H9 (cell line): ENCODE measurements around the gene ACTN4. TPM values are rescaled to one million over a fixed set of nuclear protein-coding genes. Genes with fewer than 3 reads are reported as not detected.
A peak's percentile ranks its signal among the peaks of the same experiment; 100 is the strongest.

Source experiments
- DNase-seq: peaks from one replicate; pipeline ENCODE4 v3.0.0-alpha.2; 2017
- H2AFZ ChIP-seq: one replicate; pipeline ENCODE4 v1.6.1; 2013; ENCODE audit warnings: mild to moderate bottlenecking, low read length, control low read depth, moderate library complexity
- H2AK5ac ChIP-seq: 2 replicates; pipeline ENCODE4 v1.6.1; 2013; ENCODE audit warnings: low read length, control low read depth, mixed read lengths; ENCODE audit not compliant: insufficient read length
- H2BK120ac ChIP-seq: one replicate; pipeline ENCODE4 v1.6.1; 2013; ENCODE audit warnings: low read depth, mild to moderate bottlenecking, low read length, control low read depth, inconsistent platforms; ENCODE audit not compliant: poor library complexity, severe bottlenecking
- H2BK12ac ChIP-seq: 2 replicates; pipeline ENCODE4 v1.6.1; 2013; ENCODE audit warnings: low read length, control low read depth, mixed read lengths, low read depth; ENCODE audit not compliant: insufficient read length
- H2BK15ac ChIP-seq: 2 replicates; pipeline ENCODE4 v1.6.1; 2013; ENCODE audit warnings: low read depth, low read length, control low read depth
- H2BK20ac ChIP-seq: one replicate; pipeline ENCODE4 v1.6.1; 2013; ENCODE audit warnings: low read depth, mild to moderate bottlenecking, low read length, control low read depth, inconsistent platforms; ENCODE audit not compliant: poor library complexity, severe bottlenecking
- H2BK5ac ChIP-seq: 2 replicates; pipeline ENCODE4 v1.6.1; 2013; ENCODE audit warnings: low read length, control low read depth, mixed read lengths; ENCODE audit not compliant: insufficient read length
- H3K14ac ChIP-seq: 2 replicates; pipeline ENCODE4 v1.6.1; 2013; ENCODE audit warnings: low read length, control low read depth; ENCODE audit not compliant: insufficient read depth
- H3K18ac ChIP-seq: 2 replicates; pipeline ENCODE4 v1.6.1; 2013; ENCODE audit warnings: low read depth, mild to moderate bottlenecking, mixed read lengths, low read length, control low read depth; ENCODE audit not compliant: insufficient read length
- H3K23ac ChIP-seq: 2 replicates; pipeline ENCODE4 v1.6.1; 2013; ENCODE audit warnings: low read length, control low read depth, mixed read lengths, low read depth; ENCODE audit not compliant: insufficient read length
- H3K23me2 ChIP-seq: 2 replicates; pipeline ENCODE4 v1.6.1; 2013; ENCODE audit warnings: low read depth, mild to moderate bottlenecking, mixed read lengths, low read length, control low read depth; ENCODE audit not compliant: insufficient read length, poor library complexity, severe bottlenecking
- H3K27ac ChIP-seq: 2 replicates; pipeline ENCODE4 v1.5.1; 2013; ENCODE audit warnings: low read length, control low read depth, mixed read lengths, low read depth; ENCODE audit not compliant: insufficient read length
- H3K27me3 ChIP-seq: 2 replicates; pipeline ENCODE4 v1.6.1; 2013; ENCODE audit warnings: low read length, control low read depth, inconsistent platforms; ENCODE audit not compliant: insufficient read depth
- H3K4ac ChIP-seq: 2 replicates; pipeline ENCODE4 v1.6.1; 2013; ENCODE audit warnings: low read depth, mild to moderate bottlenecking, control low read depth, inconsistent platforms, low read length, moderate library complexity
- H3K4me1 ChIP-seq: 2 replicates; pipeline ENCODE4 v1.6.1; 2013; ENCODE audit warnings: low read length, control low read depth, inconsistent platforms; ENCODE audit not compliant: insufficient read depth
- H3K4me2 ChIP-seq: 2 replicates; pipeline ENCODE4 v1.6.1; 2013; ENCODE audit warnings: low read length, control low read depth, mixed read lengths; ENCODE audit not compliant: insufficient read length, insufficient read depth
- H3K56ac ChIP-seq: 2 replicates; pipeline ENCODE4 v1.6.1; 2013; ENCODE audit warnings: low read depth, mild to moderate bottlenecking, mixed read lengths, low read length, control low read depth; ENCODE audit not compliant: insufficient read length
- H3K79me1 ChIP-seq: 2 replicates; pipeline ENCODE4 v1.6.1; 2013; ENCODE audit warnings: low read depth, mild to moderate bottlenecking, moderate library complexity, low read length, control low read depth, inconsistent platforms; ENCODE audit not compliant: insufficient read depth, poor library complexity, severe bottlenecking
- H3K79me2 ChIP-seq: 2 replicates; pipeline ENCODE4 v1.6.1; 2013; ENCODE audit warnings: low read length, control low read depth, inconsistent platforms; ENCODE audit not compliant: insufficient read depth
- H3K9ac ChIP-seq: 2 replicates; pipeline ENCODE4 v1.6.1; 2013; ENCODE audit warnings: low read length, control low read depth, mixed read lengths; ENCODE audit not compliant: insufficient read length; ENCODE audit errors: extremely low read depth
- H3K9me3 ChIP-seq: one replicate; pipeline ENCODE4 v1.6.1; 2013; ENCODE audit warnings: low read depth, low read length, inconsistent platforms; ENCODE audit not compliant: control insufficient read depth
- H3T11ph ChIP-seq: one replicate; pipeline ENCODE4 v1.6.1; 2013; ENCODE audit warnings: mild to moderate bottlenecking, low read length, control low read depth, inconsistent platforms
- H4K20me1 ChIP-seq: one replicate; pipeline ENCODE4 v1.6.1; 2013; ENCODE audit not compliant: control insufficient read depth, insufficient read length, insufficient read depth
- H4K5ac ChIP-seq: 2 replicates; pipeline ENCODE4 v1.6.1; 2013; ENCODE audit warnings: low read depth, mild to moderate bottlenecking, mixed read lengths, low read length, control low read depth; ENCODE audit not compliant: insufficient read length
- H4K8ac ChIP-seq: replicated peaks from 2 replicates; pipeline ENCODE4 v1.6.1; 2013; ENCODE audit warnings: low read length, control low read depth, mixed read lengths, low read depth; ENCODE audit not compliant: insufficient read length
- H4K91ac ChIP-seq: 2 replicates; pipeline ENCODE4 v1.6.1; 2013; ENCODE audit warnings: low read depth, mild to moderate bottlenecking, moderate library complexity, mixed read lengths, low read length, control low read depth; ENCODE audit not compliant: insufficient read length
- H3K27ac Mint-ChIP-seq, 3 experiments: 2 replicates in 2 of 3; 3 replicates in 1 of 3; pipeline ENCODE4 v1.8.0; 2020 to 2021; ENCODE audit warnings: mixed read lengths in 3 of 3, mild to moderate bottlenecking in 1 of 3, moderate library complexity in 1 of 3
- H3K27me3 Mint-ChIP-seq: 2 replicates; pipeline ENCODE4 v1.8.0; 2021; ENCODE audit warnings: low read depth, mild to moderate bottlenecking, moderate library complexity, mixed read lengths
- H3K36me3 Mint-ChIP-seq, 3 experiments: 2 replicates in 2 of 3; 3 replicates in 1 of 3; pipeline ENCODE4 v1.8.0; 2020 to 2021; ENCODE audit warnings: low read depth in 3 of 3, mixed read lengths in 3 of 3; ENCODE audit not compliant: insufficient read depth in 1 of 3
- H3K4me1 Mint-ChIP-seq, 2 experiments: 2 replicates each; pipeline ENCODE4 v1.8.0; 2020; ENCODE audit warnings: mixed read lengths in 2 of 2
- H3K4me3 Mint-ChIP-seq, 2 experiments: 2 replicates in 1 of 2; 3 replicates in 1 of 2; pipeline ENCODE4 v1.8.0; 2020 to 2021; ENCODE audit warnings: mild to moderate bottlenecking in 2 of 2, mixed read lengths in 2 of 2, moderate library complexity in 1 of 2
- H3K9me3 Mint-ChIP-seq, 2 experiments: 2 replicates in 1 of 2; 3 replicates in 1 of 2; pipeline ENCODE4 v1.8.0; 2020; ENCODE audit warnings: mild to moderate bottlenecking in 2 of 2, mixed read lengths in 2 of 2, moderate library complexity in 1 of 2
- WGBS: extraction: QIAGEN DNeasy Blood & Tissue Kit; methylation state at CpG from one replicate; pipeline ENCODE4 v1.1.7; 2013; ENCODE audit warnings: missing lambda C conversion rate, low lambda C conversion rate, mixed read lengths; ENCODE audit not compliant: insufficient read length; ENCODE audit errors: extremely low coverage; 5-methylcytosine and 5-hydroxymethylcytosine counted together
- total RNA-seq: library from RNA; stranded (reverse); gene quantifications from 2 replicates; pipeline ENCODE4 v1.2.1, GENCODE V29; 2021
- TF ChIP-seq, protein P1 (sequence below): fragments of 200-600 bp; sonication (generic); conservative IDR thresholded peaks from 3 replicates; pipeline ENCODE4 v1.8.0; 2021; ENCODE audit warnings: antibody characterized with exemption, mild to moderate bottlenecking

The ACTN4 gene
- total RNA-seq, 1 experiment from 2014 or later = 369 TPM

DNA sequence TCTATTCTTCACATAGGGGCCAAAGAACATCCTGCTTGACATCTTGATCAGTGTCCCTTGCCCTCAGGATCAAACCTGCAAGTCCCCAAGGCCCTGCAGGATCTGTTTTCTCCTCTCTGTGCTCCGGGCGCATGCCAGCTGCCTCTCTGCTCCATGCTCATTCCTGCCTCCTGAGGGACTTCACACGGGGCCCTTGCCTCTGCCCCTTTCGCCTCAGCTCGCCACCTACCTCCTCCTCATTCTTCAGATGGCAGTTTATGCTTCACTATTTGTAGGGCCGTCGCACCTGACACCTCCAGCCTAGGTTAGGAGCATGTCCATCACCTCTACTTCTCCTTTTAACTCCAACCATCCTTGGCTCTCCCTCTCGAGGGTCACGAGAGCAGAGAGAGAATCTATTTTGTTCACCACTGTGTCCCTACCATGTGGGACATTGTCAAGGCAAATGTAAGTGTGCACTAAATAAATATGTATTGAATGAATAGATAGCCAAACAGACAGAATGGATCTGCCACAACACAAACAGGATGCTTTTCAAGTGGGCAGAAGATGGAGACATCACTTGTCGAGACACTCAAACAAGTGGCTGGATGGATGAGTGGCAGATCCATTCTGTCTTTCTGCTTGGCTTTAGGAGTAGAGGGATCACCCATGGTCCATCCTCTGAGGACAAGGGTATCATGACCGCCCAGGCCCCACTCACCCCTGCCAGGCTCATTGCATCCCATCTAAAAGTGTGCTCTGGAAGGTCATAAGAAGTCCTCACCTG, 29.6 kb downstream of the ACTN4 start:
- Histone ChIP-seq H4K8ac (no peak overlapping the region), H3K56ac (no peak overlapping the region), H3K27ac (no peak overlapping the region), H2AK5ac (no peak overlapping the region), H3K79me1 (peaks cover 2% of the 10 kb centered on the region), H3K23ac (no peak overlapping the region), H3K79me2 (peaks cover 46% of the 10 kb centered on the region; the same call in 1 of the 2 replicates), H3K23me2 (no peaks in the 10 kb centered on the region), H3K27me3 (no peaks in the 10 kb centered on the region), H3K9ac (no peak overlapping the region), H2BK20ac (no peak overlapping the region), H3K14ac (no peak overlapping the region; the same call in 1 of the 2 replicates), H4K5ac (no peak overlapping the region), H2BK12ac (no peak overlapping the region), H2BK5ac (no peak overlapping the region), H4K20me1 (no peaks in the 10 kb centered on the region), H3K9me3 (no peaks in the 10 kb centered on the region), H3K4me1 (peaks cover 2% of the 10 kb centered on the region; the same call in 1 of the 2 replicates), H3K4me2 (no peak overlapping the region), H2BK15ac (no peak overlapping the region), H2BK120ac (no peak overlapping the region), H3K4ac (no peak overlapping the region), H3K18ac (no peak overlapping the region), H3T11ph (no peak overlapping the region), H4K91ac (no peak overlapping the region), H2AFZ (no peak overlapping the region)
- no CpG with 5 or more reads among the region's 11 CpGs for WGBS
- no peak overlapping the region; a peak in 1 of 5 replicates for H3K4me3 Mint-ChIP-seq
- peaks cover 16 to 31% (median 28%) of the 10 kb centered on the region in 3 experiments; a peak in 6 of 7 replicates for H3K36me3 Mint-ChIP-seq
- TF ChIP-seq, protein P1, sequence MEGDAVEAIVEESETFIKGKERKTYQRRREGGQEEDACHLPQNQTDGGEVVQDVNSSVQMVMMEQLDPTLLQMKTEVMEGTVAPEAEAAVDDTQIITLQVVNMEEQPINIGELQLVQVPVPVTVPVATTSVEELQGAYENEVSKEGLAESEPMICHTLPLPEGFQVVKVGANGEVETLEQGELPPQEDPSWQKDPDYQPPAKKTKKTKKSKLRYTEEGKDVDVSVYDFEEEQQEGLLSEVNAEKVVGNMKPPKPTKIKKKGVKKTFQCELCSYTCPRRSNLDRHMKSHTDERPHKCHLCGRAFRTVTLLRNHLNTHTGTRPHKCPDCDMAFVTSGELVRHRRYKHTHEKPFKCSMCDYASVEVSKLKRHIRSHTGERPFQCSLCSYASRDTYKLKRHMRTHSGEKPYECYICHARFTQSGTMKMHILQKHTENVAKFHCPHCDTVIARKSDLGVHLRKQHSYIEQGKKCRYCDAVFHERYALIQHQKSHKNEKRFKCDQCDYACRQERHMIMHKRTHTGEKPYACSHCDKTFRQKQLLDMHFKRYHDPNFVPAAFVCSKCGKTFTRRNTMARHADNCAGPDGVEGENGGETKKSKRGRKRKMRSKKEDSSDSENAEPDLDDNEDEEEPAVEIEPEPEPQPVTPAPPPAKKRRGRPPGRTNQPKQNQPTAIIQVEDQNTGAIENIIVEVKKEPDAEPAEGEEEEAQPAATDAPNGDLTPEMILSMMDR = no peak
- H3K4me1 Mint-ChIP-seq = peaks cover 49 to 55% of the 10 kb centered on the region in 2 experiments
- no peaks in the 10 kb centered on the region for H3K27me3 Mint-ChIP-seq
- DNase-seq = no peak
- H3K9me3 Mint-ChIP-seq = no peaks in the 10 kb centered on the region; a peak in 1 of 5 replicates
- H3K27ac Mint-ChIP-seq = peak overlapping the region in 2 of 3 experiments; percentile 72 to 76; a peak in 4 of 7 replicates
